Adrenal gland (tissue), 12 donors: ENCODE results near the gene ABL1. TPM values are rescaled to one million over a fixed set of nuclear protein-coding genes. Genes with fewer than 3 reads are reported as not detected.
A peak's percentile ranks its signal among the peaks of the same experiment; 100 is the strongest.

Experiments used
- DNase-seq, 7 donors: peaks; one replicate each; pipeline ENCODE4 v3.0.0-alpha.2; 2019 to 2020
- H3K27ac ChIP-seq, 5 donors: fragments of 200-600 bp; sonication (generic) in 4 of 5; 1 replicate in 3 of 5; 2 replicates in 2 of 5; pipeline versions ENCODE4 v1.5.1 to v1.8.0; 2016 to 2020; ENCODE audit warnings: mild to moderate bottlenecking in 1 of 5
- H3K27me3 ChIP-seq: fragments of 200-600 bp; 2 replicates; pipeline ENCODE4 v1.8.0; 2021
- H3K36me3 ChIP-seq, 2 donors: fragments of 200-600 bp; replicated peaks in 1 of 2; 1 replicate in 1 of 2; 2 replicates in 1 of 2; pipeline versions ENCODE4 v1.5.1 to v1.8.0; 2018 to 2022
- H3K4me1 ChIP-seq, 2 donors: fragments of 200-600 bp; replicated peaks in 1 of 2; 1 replicate in 1 of 2; 2 replicates in 1 of 2; pipeline versions ENCODE4 v1.5.1 to v1.8.0; 2018 to 2021
- H3K4me3 ChIP-seq, 4 donors: fragments of 200-600 bp; sonication (generic) in 3 of 4; one replicate each; pipeline ENCODE4 v1.5.1; 2016 to 2018
- H3K9me3 ChIP-seq, 3 donors: fragments of 200-600 bp; sonication (generic) in 1 of 3; replicated peaks in 1 of 3; 1 replicate in 2 of 3; 2 replicates in 1 of 3; pipeline versions ENCODE4 v1.5.1 to v1.8.0; 2016 to 2021
- POLR2A ChIP-seq, 2 donors: fragments of 450-650 bp; IDR thresholded peaks; one replicate each; pipeline ENCODE4 v1.6.1; 2017; ENCODE audit warnings: antibody characterized with exemption in 2 of 2, mild to moderate bottlenecking in 2 of 2, moderate library complexity in 1 of 2
- WGBS, 4 donors: extraction: QIAGEN DNeasy Blood & Tissue Kit in 2 of 4; methylation state at CpG; one replicate each; pipeline versions ENCODE4 v1.1.5 to v1.1.7; 2013 to 2017; 5-methylcytosine and 5-hydroxymethylcytosine counted together
- intact Hi-C, 2 donors: fragments of 100-400 bp; cut with DNase I; formaldehyde crosslinking; loops; one replicate each; pipeline versions ENCODE4 v1.14.1 to v1.15.0; 2022 to 2023
- polyA plus RNA-seq, 3 donors: library from polyadenylated mRNA; stranded (reverse); fragments of 200-250 nt in 2 of 3; fragments of 350-450 nt in 1 of 3; fragmentation: Illumina TruSeq in 1 of 3; extraction: RNeasy Lipid Tissue Mini Kit (QIAGEN cat#74804) in 1 of 3; gene quantifications; one replicate each; pipeline ENCODE4 v1.2.3, GENCODE V29; 2013 to 2014
- total RNA-seq, 9 donors: library from RNA; depleted of rRNA in 4 of 9; stranded (reverse); fragments of >200 nt in 4 of 9; fragments of 120-200 nt in 1 of 9; fragmentation: NEBNext Ultra II Directional in 1 of 9; extraction: Animal tissue kit (Norgen Biotek cat#: 25700) in 1 of 9; gene quantifications; one replicate each; pipeline versions ENCODE4 v1.1.0 to v1.2.4, GENCODE V29; 2013 to 2023
- TF ChIP-seq, protein P1 (sequence below), 6 experiments: fragments of 450-650 bp in 4 of 6; fragments of 200-600 bp in 2 of 6; sonication (generic) in 1 of 6; IDR thresholded peaks; 1 replicate in 5 of 6; 2 replicates in 1 of 6; pipeline versions ENCODE4 v1.5.1 to v1.8.0; 2016 to 2021; ENCODE audit warnings: antibody characterized with exemption in 6 of 6, mild to moderate bottlenecking in 2 of 6, moderate library complexity in 1 of 6
- donor health status: healthy with polysubstance abuse.
- donor health status: Bipolar disorder and iron deficiency.
- donor health status: DM: yes; HTN: yes; CAD: no.
- donor health status: DM: no; HTN: no; CAD: no.
- donor health status: DM: no; HTN: no; CAD: no.
- donor health status: DM: yes; HTN: yes; CAD: no.

Gene ABL1
- total and polyA plus RNA-seq, 12 donors, result 27.2 to 83.2 (median 45.7) TPM

GRCh38 chr9:130893341-130894101, 58.5 kb downstream of the ABL1 start:
- Histone ChIP-seq H3K36me3 (peaks cover 0 to 26% of the 10 kb centered on the region in 2 donors), H3K4me3 (peak overlapping the region in 1 of 4 donors; percentile 26), H3K27me3 (no peaks in the 10 kb centered on the region), H3K4me1 (no peaks in the 10 kb centered on the region), H3K9me3 (no peaks in the 10 kb centered on the region), H3K27ac (peak overlapping the region in 2 of 5 donors; percentile 34 to 41)
- TF ChIP-seq, protein P1, sequence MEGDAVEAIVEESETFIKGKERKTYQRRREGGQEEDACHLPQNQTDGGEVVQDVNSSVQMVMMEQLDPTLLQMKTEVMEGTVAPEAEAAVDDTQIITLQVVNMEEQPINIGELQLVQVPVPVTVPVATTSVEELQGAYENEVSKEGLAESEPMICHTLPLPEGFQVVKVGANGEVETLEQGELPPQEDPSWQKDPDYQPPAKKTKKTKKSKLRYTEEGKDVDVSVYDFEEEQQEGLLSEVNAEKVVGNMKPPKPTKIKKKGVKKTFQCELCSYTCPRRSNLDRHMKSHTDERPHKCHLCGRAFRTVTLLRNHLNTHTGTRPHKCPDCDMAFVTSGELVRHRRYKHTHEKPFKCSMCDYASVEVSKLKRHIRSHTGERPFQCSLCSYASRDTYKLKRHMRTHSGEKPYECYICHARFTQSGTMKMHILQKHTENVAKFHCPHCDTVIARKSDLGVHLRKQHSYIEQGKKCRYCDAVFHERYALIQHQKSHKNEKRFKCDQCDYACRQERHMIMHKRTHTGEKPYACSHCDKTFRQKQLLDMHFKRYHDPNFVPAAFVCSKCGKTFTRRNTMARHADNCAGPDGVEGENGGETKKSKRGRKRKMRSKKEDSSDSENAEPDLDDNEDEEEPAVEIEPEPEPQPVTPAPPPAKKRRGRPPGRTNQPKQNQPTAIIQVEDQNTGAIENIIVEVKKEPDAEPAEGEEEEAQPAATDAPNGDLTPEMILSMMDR (IDR thresholded peaks at IDR 0.05), result peak in 5 of 6 experiments; percentile 26 to 44 (median 38)
- no peak for TF ChIP-seq POLR2A (IDR thresholded peaks at IDR 0.05)
- intact Hi-C loops, result no loop called here
- 60 to 73% (median 64%) methylated on average over 14 to 34 of the region's 34 CpGs for WGBS, 4 donors
- DNase-seq, result peak in 5 of 7 donors; percentile 33 to 61 (median 45)

GRCh38 chr9:130894546-130894945, 59.5 kb downstream of the ABL1 start:
- intact Hi-C loops, result no loop called here
- TF ChIP-seq, protein P1 (IDR thresholded peaks at IDR 0.05), result no peak
- TF ChIP-seq POLR2A (IDR thresholded peaks at IDR 0.05), result no peak
- Histone ChIP-seq H3K4me1 (no peaks in the 10 kb centered on the region), H3K27ac (no peak overlapping the region), H3K4me3 (no peak overlapping the region), H3K36me3 (peaks cover 0 to 17% of the 10 kb centered on the region in 2 donors), H3K9me3 (no peaks in the 10 kb centered on the region), H3K27me3 (no peaks in the 10 kb centered on the region)
- no peak for DNase-seq
- WGBS, 4 donors, result 76 to 86% (median 81%) methylated on average over 4 to 7 of the region's 7 CpGs

- intact Hi-C loops, result no loop called here
- no peaks in the 10 kb centered on the region for H3K4me1 ChIP-seq
- TF ChIP-seq POLR2A (IDR thresholded peaks at IDR 0.05), result no peak
- TF ChIP-seq, protein P1 (IDR thresholded peaks at IDR 0.05), result no peak
Measured at GRCh38 chr9:130895038-130895437, 60.0 kb downstream of the ABL1 start.

GRCh38 chr9:130895481-130896232, 60.6 kb downstream of the ABL1 start:
- TF ChIP-seq POLR2A (IDR thresholded peaks at IDR 0.05), result no peak
- no peak for DNase-seq
- H3K9me3 ChIP-seq, result no peaks in the 10 kb centered on the region
- intact Hi-C loops, result no loop called here
- H3K4me3 ChIP-seq, result no peak overlapping the region
- H3K27ac ChIP-seq, result no peak overlapping the region
- no peaks in the 10 kb centered on the region for H3K27me3 ChIP-seq
- WGBS, 4 donors, result 40 to 59% (median 51%) methylated on average over 1 to 24 of the region's 24 CpGs
- H3K36me3 ChIP-seq, result peaks cover 0 to 10% of the 10 kb centered on the region in 2 donors
- H3K4me1 ChIP-seq, result no peaks in the 10 kb centered on the region

More at GRCh38 chr9:130895038-130895437, 60.0 kb downstream of the ABL1 start:
- H3K36me3 ChIP-seq, result peaks cover 0 to 15% of the 10 kb centered on the region in 2 donors
- no peak for DNase-seq
- H3K27ac ChIP-seq, result no peak overlapping the region
- no peaks in the 10 kb centered on the region for H3K9me3 ChIP-seq
- WGBS, 4 donors, result 75 to 79% (median 77%) methylated on average over 7 to 9 of the region's 9 CpGs
- H3K27me3 ChIP-seq, result no peaks in the 10 kb centered on the region
- no peak overlapping the region for H3K4me3 ChIP-seq
